GM18520 (cell line): ENCODE data around the gene ARID3B.

Source experiments
- ATAC-seq: cut with Tn5 transposase; IDR thresholded peaks from one replicate; pipeline ENCODE4 v1.9.1; 2021; ENCODE audit not compliant: unreplicated experiment

The ARID3B gene

DNA sequence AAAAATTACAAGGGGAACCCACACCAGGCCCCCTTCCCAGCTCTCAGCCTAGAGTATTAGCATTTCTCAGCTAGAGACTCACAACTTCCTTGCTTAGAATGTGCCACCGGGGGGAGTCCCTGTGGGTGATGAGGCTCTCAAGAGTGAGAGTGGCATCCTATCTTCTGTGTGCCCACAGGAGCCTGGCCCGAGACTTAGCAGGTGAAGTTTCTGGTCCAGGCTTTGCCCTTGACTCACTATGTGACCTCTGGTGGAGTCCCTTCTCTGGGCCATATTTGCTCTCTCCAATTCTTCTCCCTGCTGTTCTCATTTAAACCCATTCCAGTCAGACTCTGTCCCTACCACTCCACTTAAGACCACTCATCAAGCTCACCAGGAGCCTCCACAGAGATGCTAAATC, 92.8 kb downstream of the ARID3B start:
- no peak for ATAC-seq

DNA sequence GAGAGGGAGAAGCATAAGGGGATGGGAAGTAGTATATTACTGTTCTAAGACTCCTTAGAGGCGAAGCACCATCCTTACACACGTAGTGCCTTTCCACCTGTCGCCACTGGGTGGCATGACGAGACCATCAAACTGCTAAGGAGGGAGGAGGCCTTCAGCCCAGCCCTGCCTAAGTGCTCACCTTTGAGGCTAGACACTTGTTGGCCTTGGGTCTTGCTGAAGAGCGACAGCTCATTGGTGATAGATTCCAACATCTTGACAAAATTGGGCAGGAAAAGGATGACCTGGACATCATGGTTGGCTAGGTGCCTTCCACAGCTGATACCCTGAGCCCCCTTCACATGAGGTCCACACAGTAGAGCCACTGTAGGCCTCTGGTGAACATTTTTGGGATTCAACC, 94.2 kb downstream of the ARID3B start:
- ATAC-seq: peak; percentile 43

DNA sequence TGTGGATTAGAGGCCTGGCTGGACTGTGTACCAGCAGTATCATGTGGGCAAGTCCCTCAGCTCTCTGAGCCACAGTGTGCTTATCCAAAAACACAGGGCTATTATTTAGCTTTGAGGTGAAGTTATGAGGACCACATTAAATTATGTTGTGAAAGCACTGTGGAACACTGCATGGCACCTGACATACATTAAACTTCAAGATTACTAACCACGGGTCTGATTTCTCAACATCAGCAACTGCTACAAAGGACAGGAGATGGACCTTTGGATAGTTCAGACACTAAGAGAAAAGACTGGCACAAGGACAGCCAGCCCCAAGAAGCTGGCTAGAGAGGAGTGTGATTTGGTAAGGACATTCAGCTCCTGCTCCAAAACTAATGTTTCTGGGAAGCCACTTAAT, 96.0 kb downstream of the ARID3B start:
- ATAC-seq: no peak

DNA sequence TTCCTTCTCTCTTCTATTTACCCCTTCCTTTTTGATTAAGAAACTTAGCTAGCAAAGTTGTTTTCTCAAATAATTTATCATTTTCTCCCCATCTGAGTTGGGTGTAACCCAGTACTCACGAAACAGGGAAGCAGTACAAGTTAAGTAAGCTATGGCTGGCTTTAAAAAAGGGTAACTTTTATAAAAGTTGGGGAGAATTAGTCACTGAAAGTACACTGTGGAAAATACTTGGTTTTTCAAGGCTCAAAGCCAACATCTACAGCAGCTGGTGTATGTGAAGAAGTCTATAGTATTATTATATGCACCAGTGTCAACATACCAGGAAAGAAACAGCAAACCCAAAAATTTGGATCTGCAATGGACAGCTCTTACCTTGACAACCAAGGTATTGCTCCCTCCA, 100.1 kb downstream of the ARID3B start:
- no peak for ATAC-seq

DNA sequence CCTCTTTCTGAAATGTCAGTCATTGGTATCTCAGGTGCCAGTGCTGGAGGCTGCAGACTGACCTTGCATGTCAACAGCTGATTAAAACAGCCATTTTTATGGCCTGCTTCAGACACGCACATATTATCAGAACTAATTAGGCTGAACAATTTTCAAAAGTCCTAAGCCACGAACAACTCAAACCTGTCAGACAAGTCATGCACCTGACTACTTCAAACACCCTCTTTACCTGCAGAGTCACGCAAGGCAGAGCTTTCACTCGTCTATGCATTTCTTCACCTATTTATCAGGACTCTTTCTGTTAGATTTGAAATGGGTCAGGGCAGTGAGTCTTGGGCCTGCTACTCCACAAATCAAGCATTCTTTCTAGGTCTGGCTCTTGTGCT, 101.3 kb downstream of the ARID3B start:
- no peak for ATAC-seq

- no peak for ATAC-seq
Measured at GRCh38 chr15:74642734-74643664, 102.0 kb downstream of the ARID3B start.

DNA sequence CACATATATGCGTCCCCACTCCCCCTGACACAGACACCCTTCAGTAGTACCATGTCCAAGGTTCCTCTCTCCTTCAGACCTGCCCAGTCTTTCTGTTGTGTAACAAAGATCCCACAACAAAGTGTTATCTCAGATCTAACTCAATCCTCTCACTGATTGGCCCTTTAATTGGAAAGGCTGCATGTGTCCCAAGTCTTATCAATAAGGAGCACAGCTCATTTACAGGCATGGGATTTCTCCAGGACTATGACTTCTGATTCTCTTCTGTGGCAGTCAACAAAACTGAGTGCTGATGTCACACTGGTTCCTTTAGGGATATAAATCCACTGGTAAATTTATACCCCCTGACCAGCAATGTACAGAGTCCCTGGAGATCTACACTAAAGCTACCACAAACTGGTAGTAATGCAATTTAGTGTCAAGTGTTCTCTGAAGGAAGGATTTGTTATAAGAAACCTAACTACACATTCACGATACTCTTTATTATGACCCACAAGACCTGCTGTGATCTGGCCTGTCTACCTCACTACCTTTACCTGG, 102.7 kb downstream of the ARID3B start:
- ATAC-seq: no peak

DNA sequence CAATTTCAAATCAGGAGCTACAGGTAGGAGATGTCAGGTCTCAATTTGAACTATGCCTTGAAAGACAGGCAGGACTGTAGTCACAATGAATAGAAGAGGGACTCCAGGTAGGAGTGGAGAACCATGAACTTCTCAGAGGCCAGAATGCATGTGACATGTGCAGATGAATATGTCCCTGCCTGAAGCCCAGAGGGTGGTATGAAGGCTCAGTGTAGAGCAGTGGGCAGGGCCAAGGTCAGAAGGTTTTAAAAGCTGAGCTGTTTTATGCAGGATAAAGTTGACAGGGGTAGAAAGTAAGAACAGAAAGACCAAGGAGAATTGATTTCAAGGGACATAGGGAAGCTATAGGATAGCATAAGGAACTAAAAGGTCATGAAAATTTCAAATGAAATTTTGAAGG, 105.5 kb downstream of the ARID3B start:
- ATAC-seq: no peak
